T-helper 9 cell (primary cell): ENCODE measurements around the gene NDUFAF8.

ENCODE experiments used
- DNase-seq: peaks from one replicate; pipeline ENCODE4 v3.0.0-alpha.2; 2020

Gene NDUFAF8

GRCh38 chr17:81200695-81201580 lies 38.2 kb upstream of the NDUFAF8 start:
- no peak for DNase-seq

GRCh38 chr17:81202318-81202717 lies 36.8 kb upstream of the NDUFAF8 start:
- no peak for DNase-seq

- no peak for DNase-seq
These were observed 36.0 kb upstream of the NDUFAF8 start for GRCh38 chr17:81203136-81203535.

GRCh38 chr17:81204578-81204977 lies 34.5 kb upstream of the NDUFAF8 start:
- DNase-seq: no peak

GRCh38 chr17:81206166-81206565 lies 33.0 kb upstream of the NDUFAF8 start:
- DNase-seq: no peak

GRCh38 chr17:81206657-81207056 lies 32.5 kb upstream of the NDUFAF8 start:
- no peak for DNase-seq

- no peak for DNase-seq
These were observed 31.2 kb upstream of the NDUFAF8 start for GRCh38 chr17:81207610-81208581.

GRCh38 chr17:81208651-81209050 lies 30.5 kb upstream of the NDUFAF8 start:
- no peak for DNase-seq

- no peak for DNase-seq
These were observed 30.0 kb upstream of the NDUFAF8 start for GRCh38 chr17:81209141-81209540.

GRCh38 chr17:81210466-81210865 lies 28.7 kb upstream of the NDUFAF8 start:
- DNase-seq: no peak

- no peak for DNase-seq
These were observed 28.2 kb upstream of the NDUFAF8 start for GRCh38 chr17:81210868-81211267.

GRCh38 chr17:81212365-81212764 lies 26.8 kb upstream of the NDUFAF8 start:
- DNase-seq: no peak

- DNase-seq: no peak
These were observed 25.1 kb upstream of the NDUFAF8 start for GRCh38 chr17:81213978-81214377.

- DNase-seq: no peak
These were observed 21.6 kb upstream of the NDUFAF8 start for GRCh38 chr17:81217491-81217890.

GRCh38 chr17:81218459-81218858 lies 20.7 kb upstream of the NDUFAF8 start:
- no peak for DNase-seq

GRCh38 chr17:81218991-81219390 lies 20.1 kb upstream of the NDUFAF8 start:
- no peak for DNase-seq

- no peak for DNase-seq
These were observed 19.5 kb upstream of the NDUFAF8 start for GRCh38 chr17:81219476-81220180.

- DNase-seq: no peak
These were observed 17.7 kb upstream of the NDUFAF8 start for GRCh38 chr17:81221371-81221841.

GRCh38 chr17:81221842-81222619 lies 17.1 kb upstream of the NDUFAF8 start:
- no peak for DNase-seq

- DNase-seq: no peak
These were observed 16.6 kb upstream of the NDUFAF8 start for GRCh38 chr17:81222620-81222905.

- peak; percentile 100 for DNase-seq
These were observed 16.0 kb upstream of the NDUFAF8 start, which contains the start of gene CEP131 for GRCh38 chr17:81222906-81223761. CEP131 (minus strand) TSS chr17:81222965; CDS start chr17:81220056, 2,909 bp downstream.
